Chondrocyte (in vitro differentiated cells): ENCODE results near the gene TMEM258. TPM values are rescaled to one million over a fixed set of nuclear protein-coding genes. Genes with fewer than 3 reads are reported as not detected.

Experiments
- DNase-seq: peaks from one replicate; pipeline ENCODE4 v3.0.0; 2021; ENCODE audit warnings: mixed read lengths, low spot score
- H3K27ac Mint-ChIP-seq: one replicate; pipeline ENCODE4 v1.8.0; 2021; ENCODE audit warnings: mild to moderate bottlenecking, moderate library complexity, mixed read lengths; ENCODE audit not compliant: unreplicated experiment
- H3K27me3 Mint-ChIP-seq: 2 replicates; pipeline ENCODE4 v1.8.0; 2021; ENCODE audit warnings: low read depth, mixed read lengths
- H3K36me3 Mint-ChIP-seq: 2 replicates; pipeline ENCODE4 v1.8.0; 2021; ENCODE audit warnings: low read depth, mixed read lengths
- H3K4me1 Mint-ChIP-seq: 2 replicates; pipeline ENCODE4 v1.8.0; 2021; ENCODE audit warnings: low read depth, mild to moderate bottlenecking, mixed read lengths
- H3K4me3 Mint-ChIP-seq: one replicate; pipeline ENCODE4 v1.8.0; 2021; ENCODE audit warnings: mild to moderate bottlenecking, moderate library complexity, mixed read lengths; ENCODE audit not compliant: unreplicated experiment
- H3K9me3 Mint-ChIP-seq: 2 replicates; pipeline ENCODE4 v1.8.0; 2021; ENCODE audit warnings: low read depth, mixed read lengths
- total RNA-seq: library from RNA; stranded (reverse); gene quantifications from 3 replicates; pipeline ENCODE4 v1.2.1, GENCODE V29; 2021
- TF ChIP-seq, protein P1 (sequence below): fragments of 200-600 bp; sonication (generic); IDR thresholded peaks from 2 replicates; pipeline ENCODE4 v1.5.0; 2021; ENCODE audit warnings: antibody characterized with exemption, mild to moderate bottlenecking, moderate library complexity

The TMEM258 gene
- total RNA-seq, 1 donor from 2014 or later: 103 TPM

DNA sequence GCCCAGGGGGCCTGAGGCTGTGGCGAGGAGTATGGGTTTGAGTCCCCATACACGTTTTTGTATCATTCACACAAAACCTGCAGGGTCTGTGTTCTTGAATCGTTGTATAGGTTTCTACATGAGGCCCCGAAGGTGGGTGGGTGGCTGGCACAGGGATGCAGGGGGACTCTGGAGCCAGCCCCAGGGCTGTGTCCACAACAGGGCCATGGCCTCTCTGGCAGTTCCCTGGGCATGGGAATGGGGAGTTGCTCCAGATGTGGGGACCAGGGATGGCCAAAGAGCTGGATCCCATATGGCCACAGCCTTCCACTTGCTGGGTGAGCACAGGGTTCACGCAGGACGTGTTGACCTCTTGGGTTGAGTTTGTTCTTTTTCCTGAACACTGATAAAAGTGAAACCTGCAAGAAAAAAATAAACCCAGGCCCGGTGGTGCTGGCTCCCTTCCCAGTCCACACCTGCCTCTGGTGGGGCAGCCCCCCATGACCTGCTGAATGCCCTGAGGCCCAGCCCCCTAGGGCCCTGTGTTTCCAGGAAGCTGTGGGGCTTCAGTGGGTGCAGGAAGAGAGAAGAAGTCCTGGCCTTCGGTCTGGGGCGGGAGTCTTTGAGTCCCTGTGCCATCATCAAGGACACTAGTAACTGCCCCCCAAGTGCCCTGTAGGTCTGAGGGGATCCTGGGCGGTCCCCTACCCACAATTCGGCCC lies 23.9 kb downstream of the TMEM258 start:
- DNase-seq: no peak
- H3K4me1 Mint-ChIP-seq: no peaks in the 10 kb centered on the region
- TF ChIP-seq, protein P1, sequence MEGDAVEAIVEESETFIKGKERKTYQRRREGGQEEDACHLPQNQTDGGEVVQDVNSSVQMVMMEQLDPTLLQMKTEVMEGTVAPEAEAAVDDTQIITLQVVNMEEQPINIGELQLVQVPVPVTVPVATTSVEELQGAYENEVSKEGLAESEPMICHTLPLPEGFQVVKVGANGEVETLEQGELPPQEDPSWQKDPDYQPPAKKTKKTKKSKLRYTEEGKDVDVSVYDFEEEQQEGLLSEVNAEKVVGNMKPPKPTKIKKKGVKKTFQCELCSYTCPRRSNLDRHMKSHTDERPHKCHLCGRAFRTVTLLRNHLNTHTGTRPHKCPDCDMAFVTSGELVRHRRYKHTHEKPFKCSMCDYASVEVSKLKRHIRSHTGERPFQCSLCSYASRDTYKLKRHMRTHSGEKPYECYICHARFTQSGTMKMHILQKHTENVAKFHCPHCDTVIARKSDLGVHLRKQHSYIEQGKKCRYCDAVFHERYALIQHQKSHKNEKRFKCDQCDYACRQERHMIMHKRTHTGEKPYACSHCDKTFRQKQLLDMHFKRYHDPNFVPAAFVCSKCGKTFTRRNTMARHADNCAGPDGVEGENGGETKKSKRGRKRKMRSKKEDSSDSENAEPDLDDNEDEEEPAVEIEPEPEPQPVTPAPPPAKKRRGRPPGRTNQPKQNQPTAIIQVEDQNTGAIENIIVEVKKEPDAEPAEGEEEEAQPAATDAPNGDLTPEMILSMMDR: no peak
- no peak overlapping the region for H3K4me3 Mint-ChIP-seq
- H3K36me3 Mint-ChIP-seq: no peaks in the 10 kb centered on the region
- H3K9me3 Mint-ChIP-seq: no peaks in the 10 kb centered on the region
- no peak overlapping the region for H3K27ac Mint-ChIP-seq
- no peaks in the 10 kb centered on the region for H3K27me3 Mint-ChIP-seq

DNA sequence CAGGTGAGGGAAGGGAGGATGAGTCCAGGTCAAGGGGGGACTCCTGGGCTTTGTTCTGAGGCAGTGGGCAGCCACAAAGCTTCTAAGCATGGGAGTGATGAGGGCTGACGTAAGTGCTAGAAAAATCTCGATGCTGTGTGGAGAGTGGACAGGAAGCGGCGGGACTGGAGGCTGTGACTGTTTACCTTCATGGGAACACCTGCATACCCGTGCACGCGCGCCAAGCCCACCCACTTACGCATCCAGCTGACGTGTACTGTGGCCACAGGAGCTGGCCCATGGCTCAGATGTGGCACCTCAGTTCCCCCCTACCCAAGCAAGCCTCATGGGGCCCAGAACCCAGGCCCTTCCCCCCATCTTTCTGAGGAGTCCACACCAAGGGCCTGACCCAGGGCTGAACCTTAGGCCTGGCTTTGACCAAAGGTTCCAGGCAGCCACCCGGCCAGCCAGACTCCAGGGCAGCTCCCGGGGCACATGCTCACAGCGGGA lies 26.0 kb downstream of the TMEM258 start:
- H3K36me3 Mint-ChIP-seq: no peaks in the 10 kb centered on the region
- TF ChIP-seq, protein P1: no peak
- no peak for DNase-seq
- no peaks in the 10 kb centered on the region for H3K4me1 Mint-ChIP-seq
- no peak overlapping the region for H3K4me3 Mint-ChIP-seq
- no peaks in the 10 kb centered on the region for H3K27me3 Mint-ChIP-seq
- no peak overlapping the region for H3K27ac Mint-ChIP-seq
- no peaks in the 10 kb centered on the region for H3K9me3 Mint-ChIP-seq

DNA sequence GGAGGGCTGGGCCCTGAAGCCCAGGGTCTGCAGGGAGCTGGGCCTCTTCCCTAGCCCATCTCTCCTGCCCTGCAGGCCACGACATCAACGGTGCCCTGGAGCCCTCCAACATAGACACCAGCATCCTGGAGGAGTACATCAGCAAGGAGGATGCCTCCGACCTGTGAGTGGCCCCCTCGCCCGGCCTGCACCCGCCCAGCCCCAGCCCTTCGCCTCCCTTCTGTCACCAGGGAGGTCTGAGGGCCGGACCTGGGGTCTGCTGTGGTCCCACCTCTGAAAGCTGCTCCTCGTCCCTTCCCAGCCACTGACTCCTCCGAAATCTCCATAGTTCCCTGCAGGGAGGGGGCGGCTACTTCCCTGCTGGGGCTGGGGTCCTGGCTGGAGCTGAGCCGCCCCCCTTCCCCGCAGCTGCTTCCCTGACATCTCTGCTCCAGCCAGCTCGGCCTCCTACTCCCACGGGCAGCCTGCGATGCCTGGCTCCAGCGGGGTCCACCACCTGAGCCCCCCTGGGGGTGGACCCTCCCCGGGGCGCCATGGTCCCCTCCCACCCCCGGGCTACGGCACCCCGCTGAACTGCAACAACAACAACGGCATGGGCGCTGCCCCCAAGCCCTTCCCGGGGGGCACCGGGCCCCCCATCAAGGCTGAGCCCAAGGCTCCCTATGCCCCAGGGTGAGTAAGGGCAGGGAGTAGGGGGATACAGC lies 26.7 kb downstream of the TMEM258 start:
- Mint-ChIP-seq H3K36me3 (no peaks in the 10 kb centered on the region), H3K27ac (no peak overlapping the region), H3K27me3 (no peaks in the 10 kb centered on the region), H3K4me3 (no peak overlapping the region), H3K4me1 (no peaks in the 10 kb centered on the region), H3K9me3 (no peaks in the 10 kb centered on the region)
- no peak for DNase-seq
- TF ChIP-seq, protein P1: no peak

DNA sequence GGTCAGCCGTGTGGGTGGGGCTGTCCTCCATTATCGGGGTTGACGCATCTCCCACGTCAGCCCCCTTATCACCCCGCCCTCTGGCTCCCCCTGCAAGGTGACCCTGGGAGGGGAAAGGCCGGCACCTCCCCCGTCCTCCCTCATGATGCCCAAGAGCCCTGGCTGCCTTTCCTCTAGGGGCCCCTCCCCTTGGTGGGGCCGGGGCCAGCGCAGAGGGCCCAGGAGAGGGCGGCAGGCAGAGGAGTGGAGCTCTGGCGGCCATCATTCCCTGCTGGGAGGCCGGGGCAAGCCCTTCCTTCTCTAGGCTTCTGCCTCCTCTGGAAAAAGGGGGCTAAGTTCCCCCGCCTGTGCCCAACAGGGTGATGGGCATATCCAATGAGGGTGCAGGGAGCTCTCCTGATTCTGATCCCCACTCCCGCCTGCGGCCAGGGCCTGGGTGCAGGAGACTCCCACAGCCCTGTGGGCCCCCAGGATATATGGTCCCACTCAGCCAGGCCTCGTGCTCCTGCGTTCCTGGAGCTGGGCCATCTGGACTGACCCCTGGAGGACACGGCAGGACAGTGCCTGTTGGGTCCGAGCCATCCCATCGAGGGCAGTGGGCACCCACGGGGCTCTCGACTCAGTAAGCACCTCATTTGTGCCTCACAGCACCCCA lies 27.7 kb downstream of the TMEM258 start:
- Mint-ChIP-seq H3K9me3 (no peaks in the 10 kb centered on the region), H3K27me3 (no peaks in the 10 kb centered on the region), H3K4me1 (no peaks in the 10 kb centered on the region), H3K27ac (no peak overlapping the region), H3K4me3 (no peak overlapping the region), H3K36me3 (no peaks in the 10 kb centered on the region)
- no peak for DNase-seq
- TF ChIP-seq, protein P1: no peak

DNA sequence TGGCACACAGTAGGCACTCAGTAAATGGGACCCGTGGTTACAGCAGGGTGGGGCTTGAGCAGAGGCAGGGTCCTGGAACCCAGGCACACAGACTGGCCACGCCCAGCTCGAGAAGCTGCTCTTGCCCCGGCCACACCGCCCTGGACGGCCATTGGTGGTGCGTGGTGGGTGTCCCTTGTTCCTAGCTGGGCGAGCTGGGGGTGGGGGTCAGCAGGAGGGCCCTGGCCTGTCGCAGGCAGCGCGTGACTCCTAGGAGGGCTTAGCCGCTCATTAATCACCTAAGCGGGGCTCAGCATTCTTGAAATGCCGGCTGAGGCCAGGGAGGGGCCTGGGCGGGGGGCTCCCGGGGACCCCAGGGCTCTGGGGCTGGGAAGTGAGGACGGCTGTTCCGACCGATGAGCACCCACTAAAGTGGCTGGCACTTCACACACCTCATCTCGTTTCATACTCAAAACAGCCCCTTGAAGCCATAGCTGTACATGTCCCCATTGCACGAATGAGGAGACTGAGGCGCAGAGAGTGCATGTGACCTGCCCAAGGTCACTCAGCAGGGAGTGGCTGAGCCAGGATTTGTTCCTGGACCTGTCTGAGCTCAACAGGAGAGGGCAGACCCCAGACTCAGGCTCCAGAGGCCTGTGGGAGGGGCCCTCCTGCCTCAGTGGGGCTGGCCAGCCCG lies 28.3 kb downstream of the TMEM258 start:
- no peak overlapping the region for H3K27ac Mint-ChIP-seq
- H3K36me3 Mint-ChIP-seq: no peaks in the 10 kb centered on the region
- H3K4me3 Mint-ChIP-seq: no peak overlapping the region
- TF ChIP-seq, protein P1: no peak
- H3K4me1 Mint-ChIP-seq: no peaks in the 10 kb centered on the region
- no peaks in the 10 kb centered on the region for H3K9me3 Mint-ChIP-seq
- H3K27me3 Mint-ChIP-seq: no peaks in the 10 kb centered on the region
- DNase-seq: no peak
